ENCODE measurements around the gene SLC25A22. TPM values are rescaled to one million over a fixed set of nuclear protein-coding genes. Genes with fewer than 3 reads are reported as not detected.

SLC25A22 gene
- polyA plus RNA-seq, 1 of the 3 experiments (the other 2 are of a cell fraction) = 50.9 TPM

DNA sequence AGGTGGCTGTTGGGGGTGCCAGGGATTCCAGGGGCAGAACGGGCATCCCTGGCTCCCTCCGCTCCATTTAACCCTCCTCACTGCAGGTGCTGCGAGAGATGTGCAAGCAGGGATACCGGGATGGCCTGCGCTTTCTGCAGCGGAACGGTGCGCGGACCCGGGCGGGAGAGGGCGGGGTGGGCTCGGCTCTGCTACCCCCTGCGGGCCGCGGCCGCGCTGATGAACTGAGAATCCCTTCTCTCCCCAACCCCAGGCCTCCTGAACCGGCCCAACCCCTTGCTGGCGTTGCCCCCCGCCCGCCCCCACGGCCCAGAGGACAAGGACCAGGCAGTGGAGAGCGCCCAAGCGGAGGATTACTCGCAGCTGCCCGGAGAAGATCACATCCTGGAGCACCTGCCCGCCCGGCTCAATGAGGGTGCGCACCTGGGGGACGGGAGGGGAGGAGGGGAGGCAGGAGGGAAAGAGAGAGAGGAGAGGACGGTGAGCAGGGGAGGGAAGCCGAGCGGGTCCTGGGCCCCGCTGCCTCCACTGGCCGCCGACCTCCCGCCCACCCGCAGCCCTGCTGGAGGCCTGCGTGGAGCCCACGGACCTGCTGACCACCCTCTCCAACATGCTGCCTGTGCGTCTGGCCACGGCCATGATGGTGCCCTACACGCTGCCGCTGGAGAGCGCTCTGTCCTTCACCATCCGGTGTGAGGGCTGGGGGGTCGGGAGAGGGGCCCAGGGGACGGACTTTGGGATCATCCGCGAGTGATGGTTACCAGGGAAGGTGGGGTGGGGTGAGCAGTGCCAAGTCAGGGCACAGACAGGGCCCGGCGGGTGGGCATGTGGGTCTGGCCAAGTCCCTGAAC is 25.6 kb upstream of the SLC25A22 start:
- 99% methylated on average over 29 of the region's 53 CpGs for WGBS (ENCODE audit: low lambda C conversion rate)
- no peak overlapping the region for H3K4me2 ChIP-seq
- no peaks in the 10 kb centered on the region for H3K9me3 ChIP-seq
- no peaks in the 10 kb centered on the region for H3K27me3 ChIP-seq (ENCODE audit: insufficient read depth)
- ChIA-PET POLR2A (no interaction called here), CTCF (no interaction called here)
- TF ChIP-seq SIN3A (IDR thresholded peaks at IDR 0.05; ENCODE audit: borderline replicate concordance, low read depth, low read length) (no peak), GABPA (IDR thresholded peaks at IDR 0.05; ENCODE audit: low read depth) (no peak), FOSL2 (IDR thresholded peaks at IDR 0.05; ENCODE audit: borderline replicate concordance, low read depth) (no peak)
- peaks cover 28% of the 10 kb centered on the region for H4K20me1 ChIP-seq (ENCODE audit: insufficient read depth)
- no peak overlapping the region for H3K27ac ChIP-seq (ENCODE audit: low read depth in 2 of 2, low read length in 1 of 2)
- peaks cover 7% of the 10 kb centered on the region for H3F3A ChIP-seq (replicated peaks; ENCODE audit: insufficient read depth)
- no peak overlapping the region for H3K4me3 ChIP-seq (ENCODE audit: low read depth in 2 of 2, low read length in 1 of 2)
- peaks cover 0 to 21% of the 10 kb centered on the region in 2 experiments for H3K36me3 ChIP-seq (replicated peaks in 1 of 2; ENCODE audit: control insufficient read depth in 1 of 2, insufficient read depth in 2 of 2, low read length in 1 of 2)
- H3K79me2 ChIP-seq (ENCODE audit: insufficient read depth) = peaks cover 26% of the 10 kb centered on the region
- no peak for DNase-seq
- H3K4me1 ChIP-seq (ENCODE audit: control insufficient read depth in 1 of 2, insufficient read depth in 2 of 2, low read depth in 1 of 2, low read length in 1 of 2) = peaks cover 14 to 28% of the 10 kb centered on the region in 2 experiments; a peak in 3 of 4 replicates
- no peak overlapping the region for H2AFZ ChIP-seq (ENCODE audit: low read depth)
- no peaks in the 10 kb centered on the region for H3K9me2 ChIP-seq
- no peak overlapping the region for H3K9ac ChIP-seq

DNA sequence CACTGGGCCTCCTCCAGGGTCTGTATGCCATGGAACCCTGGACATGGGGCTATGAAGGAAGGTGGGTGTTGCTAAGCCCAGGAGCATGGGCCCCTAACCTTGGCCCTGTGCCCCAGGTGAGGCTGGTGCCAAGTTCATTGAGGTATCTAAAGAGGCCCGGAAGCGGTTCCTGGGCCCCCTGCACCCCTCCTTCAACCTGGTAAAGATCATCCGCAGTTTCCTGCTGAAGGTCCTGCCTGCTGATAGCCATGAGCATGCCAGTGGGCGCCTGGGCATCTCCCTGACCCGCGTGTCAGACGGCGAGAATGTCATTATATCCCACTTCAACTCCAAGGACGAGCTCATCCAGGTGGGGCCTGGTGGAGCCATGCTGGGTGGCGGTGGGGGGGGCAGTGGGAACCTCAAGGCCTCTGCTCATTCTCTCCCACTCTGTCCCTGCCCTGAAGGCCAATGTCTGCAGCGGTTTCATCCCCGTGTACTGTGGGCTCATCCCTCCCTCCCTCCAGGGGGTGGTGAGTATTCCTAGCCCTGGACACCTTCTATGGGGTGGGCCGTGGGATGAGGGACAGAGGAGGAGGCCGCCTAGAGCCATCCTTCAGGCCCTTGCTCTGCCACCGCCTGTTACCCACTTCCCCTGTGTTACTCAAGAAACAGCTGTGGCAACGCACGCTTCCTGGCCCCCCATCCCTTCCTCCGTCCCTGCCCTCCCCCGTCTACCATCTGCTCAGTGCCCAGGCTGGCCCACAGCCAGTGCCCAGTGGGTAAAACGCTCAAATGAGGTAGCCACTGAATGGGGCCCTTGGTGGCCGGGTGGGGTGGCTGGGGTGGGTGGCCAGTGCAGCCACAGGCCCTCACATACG is 23.7 kb upstream of the SLC25A22 start:
- peaks cover 0 to 21% of the 10 kb centered on the region in 2 experiments for H3K36me3 ChIP-seq (replicated peaks in 1 of 2; ENCODE audit: control insufficient read depth in 1 of 2, insufficient read depth in 2 of 2, low read length in 1 of 2)
- H2AFZ ChIP-seq (ENCODE audit: low read depth) = no peak overlapping the region
- no peak overlapping the region for H3K9ac ChIP-seq
- H4K20me1 ChIP-seq (ENCODE audit: insufficient read depth) = peaks cover 28% of the 10 kb centered on the region
- 0 out of 4 replicates have a peak overlapping the region, but pooled peaks of 1 of the 2 experiments have one; percentile 71 for H3K4me3 ChIP-seq (ENCODE audit: low read depth in 2 of 2, low read length in 1 of 2)
- H3K4me1 ChIP-seq (ENCODE audit: control insufficient read depth in 1 of 2, insufficient read depth in 2 of 2, low read depth in 1 of 2, low read length in 1 of 2) = peaks cover 14 to 26% of the 10 kb centered on the region in 2 experiments; a peak in 3 of 4 replicates
- no peaks in the 10 kb centered on the region for H3K9me3 ChIP-seq
- H3K27me3 ChIP-seq (ENCODE audit: insufficient read depth) = no peaks in the 10 kb centered on the region
- H3K27ac ChIP-seq (ENCODE audit: low read depth in 2 of 2, low read length in 1 of 2) = peak overlapping the region; percentile 47 to 73; a peak in 3 of 4 replicates
- no peak for DNase-seq
- peaks cover 7% of the 10 kb centered on the region for H3F3A ChIP-seq (replicated peaks; ENCODE audit: insufficient read depth)
- H3K79me2 ChIP-seq (ENCODE audit: insufficient read depth) = peaks cover 26% of the 10 kb centered on the region
- 0 out of 2 replicates have a peak, but pooled peaks have one; percentile 1 for TF ChIP-seq POLR2AphosphoS5 (IDR thresholded peaks at IDR 0.05; ENCODE audit: low read depth, low read length)
- no peak for TF ChIP-seq FOXJ3 (CRISPR knock-in tag; IDR thresholded peaks at IDR 0.05)
- no peak for TF ChIP-seq RFX5 (IDR thresholded peaks at IDR 0.05; ENCODE audit: low read length)
- H3K9me2 ChIP-seq = no peaks in the 10 kb centered on the region
- WGBS (ENCODE audit: low lambda C conversion rate) = 98% methylated on average over 8 of the region's 22 CpGs
- H3K4me2 ChIP-seq = peak overlapping the region; percentile 98
- CTCF ChIA-PET = interaction anchor here (1.4 kb wide), 1 partner anchor 12 kb away, joined by 4 read pairs; no protein-coding TSS in a partner anchor
- POLR2A ChIA-PET = interaction anchor here (0.9 to 1.9 kb wide), 3 partner anchors 13 to 36 kb away, joined by 3 to 7 read pairs (median 3); partner anchors contain the start of genes RPLP2 and TSPAN4
